C4-2B (cell line): Measurements from ENCODE around the gene BSPRY.

ENCODE experiments used
- CTCF ChIP-seq: fragments of 450-650 bp; conservative IDR thresholded peaks from 2 replicates; pipeline ENCODE4 v1.5.1; 2017; ENCODE audit warnings: mild to moderate bottlenecking
- ZFX ChIP-seq: fragments of 450-650 bp; IDR thresholded peaks from 2 replicates; pipeline ENCODE4 v1.6.1; 2017

GRCh38 chr9:113389451-113389850 lies 40.1 kb downstream of the BSPRY start:
- TF ChIP-seq CTCF = no peak
- TF ChIP-seq ZFX = no peak
